ENCODE results near the gene PLEKHG5.

- TF ChIP-seq CTCF (IDR thresholded peaks at IDR 0.05; ENCODE audit: low read depth, low read length) (no peak), EZH2phosphoT487 (IDR thresholded peaks at IDR 0.05; ENCODE audit: low read depth) (no peak)
Observed at GRCh38 chr1:6466023-6466422, 25.4 kb downstream of the PLEKHG5 start, which contains the start of gene TNFRSF25.
